GM18502 (cell line): ENCODE measurements around the gene CHST4.
"Not testable (repeated sequence)": the region's sequence is repeated elsewhere in the genome, so short reads cannot be mapped to it uniquely, and the experiment has no call there.

Source experiments
- ATAC-seq: cut with Tn5 transposase; IDR thresholded peaks from one replicate; pipeline ENCODE4 v1.9.1; 2021; ENCODE audit warnings: mild to moderate bottlenecking; ENCODE audit not compliant: unreplicated experiment, poor library complexity

CHST4 gene

GRCh38 chr16:71567931-71568330, 41.7 kb downstream of the CHST4 start:
- no peak for ATAC-seq

- ATAC-seq: no peak
These were observed 42.3 kb downstream of the CHST4 start for GRCh38 chr16:71568551-71568950.

- ATAC-seq: no peak
These were observed 43.4 kb downstream of the CHST4 start for GRCh38 chr16:71569621-71570020.

- ATAC-seq: no peak
These were observed 43.9 kb downstream of the CHST4 start for GRCh38 chr16:71570144-71570543.

DNA sequence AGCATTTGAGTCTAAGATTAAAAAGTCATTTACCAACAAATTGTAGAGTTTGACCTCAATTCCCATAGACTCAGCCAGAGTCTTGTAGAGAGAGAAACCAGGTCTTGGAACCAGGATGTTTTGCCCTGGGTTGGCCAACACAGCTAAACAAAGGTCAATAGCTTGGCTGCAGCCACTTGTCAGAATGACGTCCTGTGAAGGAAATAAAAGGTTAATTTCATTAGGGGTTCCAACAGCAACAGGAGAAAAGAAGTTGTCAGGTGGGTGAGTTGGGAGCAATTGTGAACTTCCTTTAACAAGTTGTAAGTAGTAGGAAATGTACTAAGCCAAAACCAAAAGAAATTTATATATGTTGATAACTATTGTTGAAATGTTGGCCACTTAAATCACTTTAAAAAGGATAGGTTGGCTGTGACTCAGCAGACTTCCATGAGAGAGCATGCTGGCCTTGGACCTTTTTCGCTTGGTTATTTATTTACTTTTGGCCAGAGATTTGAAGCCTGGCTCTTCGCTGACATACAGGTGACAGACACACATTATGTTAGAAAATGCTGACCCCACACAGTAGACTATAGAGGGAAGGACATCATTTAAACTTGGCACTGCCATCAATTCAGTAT, 46.4 kb downstream of the CHST4 start:
- ATAC-seq: no peak

- ATAC-seq: no peak
These were observed 47.3 kb downstream of the CHST4 start for GRCh38 chr16:71573387-71574094.

DNA sequence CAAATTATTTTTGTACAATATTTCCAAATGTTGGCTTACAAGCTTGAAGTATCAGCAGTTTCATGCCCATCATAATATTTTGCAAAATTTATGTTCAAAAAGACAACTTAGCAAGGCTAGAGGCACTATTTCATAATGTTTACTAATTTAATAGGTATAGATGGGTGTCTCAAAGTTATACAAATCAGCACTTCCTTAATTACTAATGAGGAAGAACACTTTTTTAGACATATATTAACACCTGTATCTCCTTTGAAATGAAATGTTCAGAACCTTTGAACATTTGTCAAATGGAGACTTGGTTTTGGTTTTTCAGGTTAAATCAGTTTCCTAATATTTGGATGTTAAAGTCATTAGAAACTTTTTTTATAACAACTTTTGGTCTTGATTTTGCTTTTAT, 48.5 kb downstream of the CHST4 start:
- no peak for ATAC-seq

GRCh38 chr16:71576971-71577370, 50.7 kb downstream of the CHST4 start, which contains the start of gene TAT:
Gene TAT, minus strand, starts transcription at chr16:71577092. Its CDS starts 677 bp downstream, at chr16:71576415.
- no peak for ATAC-seq

GRCh38 chr16:71582553-71582848, 56.3 kb downstream of the CHST4 start:
- not testable (repeated sequence) for ATAC-seq

DNA sequence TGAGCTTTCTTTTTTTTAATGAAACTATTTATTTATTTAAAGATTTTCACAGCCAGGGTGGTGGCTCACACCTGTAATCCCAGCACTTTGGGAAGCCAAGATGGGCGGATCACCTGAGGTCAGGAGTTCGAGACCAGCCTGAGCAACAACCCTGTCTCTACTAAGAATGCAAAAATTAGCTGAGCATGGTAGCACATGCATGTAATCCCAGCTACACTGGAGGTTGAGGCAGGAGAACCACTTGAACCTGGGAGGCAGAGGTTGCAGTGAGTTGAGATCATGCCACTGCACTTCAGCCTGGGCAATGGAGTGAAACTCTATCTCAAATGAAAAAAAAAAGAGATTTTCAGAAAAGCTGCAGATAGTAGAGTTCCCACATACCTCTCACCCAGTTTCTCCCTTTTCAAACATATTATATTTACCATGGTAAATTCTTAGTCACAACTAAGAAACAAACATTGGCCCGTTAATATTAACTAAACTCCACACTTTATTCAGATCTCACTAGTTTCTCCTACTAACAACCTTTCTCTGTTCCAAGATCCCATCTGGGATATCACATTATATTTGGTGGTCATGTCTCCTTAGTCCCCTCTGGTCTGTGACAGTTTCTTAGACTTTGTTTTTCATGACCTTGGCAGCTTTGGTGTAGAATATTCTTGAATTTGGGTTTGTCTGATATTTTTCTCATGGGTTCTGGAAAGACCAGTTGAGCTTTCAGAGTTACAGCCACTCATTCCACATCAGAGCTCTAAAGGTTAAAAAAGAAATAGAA, 58.5 kb downstream of the CHST4 start:
- ATAC-seq: no peak

GRCh38 chr16:71585318-71585703, 59.1 kb downstream of the CHST4 start:
- no peak for ATAC-seq
